Colonic mucosa (tissue), 4 donors: ENCODE data around the gene OPRL1. TPM values are rescaled to one million over a fixed set of nuclear protein-coding genes. Genes with fewer than 3 reads are reported as not detected.
A peak's percentile ranks its signal among the peaks of the same experiment; 100 is the strongest.

ENCODE experiments used
- DNase-seq: peaks from one replicate; pipeline ENCODE4 v3.0.0-alpha.2; 2020
- H3K27ac ChIP-seq: fragments of 200-600 bp; one replicate; pipeline ENCODE4 v1.8.0; 2021
- H3K27me3 ChIP-seq: fragments of 200-600 bp; one replicate; pipeline ENCODE4 v1.8.0; 2021
- H3K36me3 ChIP-seq: fragments of 200-600 bp; one replicate; pipeline ENCODE4 v1.8.0; 2021
- H3K4me1 ChIP-seq: fragments of 200-600 bp; one replicate; pipeline ENCODE4 v1.8.0; 2021; ENCODE audit warnings: mild to moderate bottlenecking
- H3K4me3 ChIP-seq: fragments of 200-600 bp; one replicate; pipeline ENCODE4 v1.8.0; 2021
- H3K9ac ChIP-seq, 2 donors: one replicate each; pipeline ENCODE4 v1.7.0; 2013; ENCODE audit warnings: control low read depth in 2 of 2, low read depth in 2 of 2, low read length in 2 of 2
- H3K9me3 ChIP-seq: fragments of 200-600 bp; one replicate; pipeline ENCODE4 v1.8.0; 2021
- CTCF ChIP-seq: fragments of 200-600 bp; IDR thresholded peaks from one replicate; pipeline ENCODE4 v1.8.0; 2022; ENCODE audit warnings: antibody characterized with exemption, mild to moderate bottlenecking
- intact Hi-C: fragments of 100-400 bp; cut with DNase I; formaldehyde crosslinking; loops from one replicate; pipeline ENCODE4 v1.14.1; 2022
- total RNA-seq, 2 donors: library from RNA; stranded (reverse); fragmentation: NEBNext Ultra II Directional in 1 of 2; extraction: Animal tissue kit (Norgen Biotek cat#: 25700) in 1 of 2; gene quantifications; one replicate each; pipeline ENCODE4 v1.2.1, GENCODE V29; 2021
- donor health status: healthy.
- donor health status: DM: no; HTN: no; CAD: no.
- donor health status: DM: no; HTN: no; CAD: no.

Gene OPRL1
- total RNA-seq, 2 donors from 2014 or later: 0.24 to 0.25 TPM

- intact Hi-C loops: no loop called here
- H3K4me1 ChIP-seq: no peaks in the 10 kb centered on the region
- H3K27me3 ChIP-seq: no peaks in the 10 kb centered on the region
- H3K36me3 ChIP-seq: no peaks in the 10 kb centered on the region
- DNase-seq: no peak
- H3K9me3 ChIP-seq: no peaks in the 10 kb centered on the region
- H3K27ac ChIP-seq: no peak overlapping the region
- no peak overlapping the region for H3K4me3 ChIP-seq
- no peak overlapping the region for H3K9ac ChIP-seq
- TF ChIP-seq CTCF: peak; percentile 66
Observed at GRCh38 chr20:64069614-64070243, 10.2 kb upstream of the OPRL1 start.

- intact Hi-C loops: no loop called here
- Histone ChIP-seq H3K4me1 (no peaks in the 10 kb centered on the region), H3K36me3 (no peaks in the 10 kb centered on the region), H3K27me3 (no peaks in the 10 kb centered on the region), H3K9ac (no peak overlapping the region), H3K27ac (no peak overlapping the region), H3K4me3 (no peak overlapping the region), H3K9me3 (no peaks in the 10 kb centered on the region)
- no peak for TF ChIP-seq CTCF
- no peak for DNase-seq
Observed at GRCh38 chr20:64070244-64070993, 9.5 kb upstream of the OPRL1 start.

- Histone ChIP-seq H3K4me3 (no peak overlapping the region), H3K36me3 (no peaks in the 10 kb centered on the region), H3K27ac (no peak overlapping the region), H3K9ac (no peak overlapping the region), H3K27me3 (no peaks in the 10 kb centered on the region), H3K9me3 (no peaks in the 10 kb centered on the region), H3K4me1 (no peaks in the 10 kb centered on the region)
- no peak for DNase-seq
- no peak for TF ChIP-seq CTCF
- intact Hi-C loops: no loop called here
Observed at GRCh38 chr20:64071341-64072332, 8.2 kb upstream of the OPRL1 start.

- Histone ChIP-seq H3K4me1 (no peaks in the 10 kb centered on the region), H3K9me3 (no peaks in the 10 kb centered on the region), H3K27ac (no peak overlapping the region), H3K27me3 (no peaks in the 10 kb centered on the region), H3K4me3 (no peak overlapping the region), H3K36me3 (no peaks in the 10 kb centered on the region), H3K9ac (no peak overlapping the region)
- DNase-seq: no peak
- intact Hi-C loops: no loop called here
- no peak for TF ChIP-seq CTCF
Observed at GRCh38 chr20:64072498-64073063, 7.3 kb upstream of the OPRL1 start.
